HG03469 (cell line): ENCODE data around the gene EPM2AIP1.
"Not testable (repeated sequence)": the region's sequence is repeated elsewhere in the genome, so short reads cannot be mapped to it uniquely, and the experiment has no call there.

Experiments
- ATAC-seq: cut with Tn5 transposase; IDR thresholded peaks from one replicate; pipeline ENCODE4 v1.9.1; 2021; ENCODE audit warnings: mild to moderate bottlenecking, moderate library complexity, moderate number of reproducible peaks; ENCODE audit not compliant: unreplicated experiment

EPM2AIP1 gene

GRCh38 chr3:36954452-36955134, 38.3 kb downstream of the EPM2AIP1 start:
- ATAC-seq: no peak

- ATAC-seq: not testable (repeated sequence)
These were observed 45.1 kb downstream of the EPM2AIP1 start for GRCh38 chr3:36947814-36948213.

GRCh38 chr3:36945333-36945980, 47.5 kb downstream of the EPM2AIP1 start:
- ATAC-seq: no peak

GRCh38 chr3:36944641-36945270, 48.2 kb downstream of the EPM2AIP1 start, which contains the start of gene TRANK1:
Gene TRANK1 (minus strand): TSS chr3:36945054. CDS start chr3:36944809, 245 bp downstream.
- ATAC-seq: peak; percentile 75

- ATAC-seq: peak; percentile 20
These were observed 48.8 kb downstream of the EPM2AIP1 start for GRCh38 chr3:36944012-36944640.

- no peak for ATAC-seq
These were observed 49.3 kb downstream of the EPM2AIP1 start for GRCh38 chr3:36943601-36944000.

- no peak for ATAC-seq
These were observed 50.2 kb downstream of the EPM2AIP1 start for GRCh38 chr3:36942638-36943248.

GRCh38 chr3:36941658-36942057, 51.3 kb downstream of the EPM2AIP1 start:
- no peak for ATAC-seq

GRCh38 chr3:36941162-36941561, 51.8 kb downstream of the EPM2AIP1 start:
- no peak for ATAC-seq

- no peak for ATAC-seq
These were observed 55.4 kb downstream of the EPM2AIP1 start for GRCh38 chr3:36937492-36937891.
